Neural crest cell (in vitro differentiated cells): ENCODE results near the gene PRRC2B. TPM values are rescaled to one million over a fixed set of nuclear protein-coding genes. Genes with fewer than 3 reads are reported as not detected.

Experiments
- DNase-seq: peaks from one replicate; pipeline ENCODE4 v3.0.0; 2021; ENCODE audit warnings: low read depth, mixed read lengths, low spot score
- H3K27ac Mint-ChIP-seq: one replicate; pipeline ENCODE4 v1.8.0; 2021; ENCODE audit warnings: mild to moderate bottlenecking, mixed read lengths; ENCODE audit not compliant: unreplicated experiment
- H3K27me3 Mint-ChIP-seq: 2 replicates; pipeline ENCODE4 v1.8.0; 2021; ENCODE audit warnings: low read depth, mild to moderate bottlenecking, mixed read lengths
- H3K36me3 Mint-ChIP-seq: 2 replicates; pipeline ENCODE4 v1.8.0; 2021; ENCODE audit warnings: low read depth, mild to moderate bottlenecking, mixed read lengths
- H3K4me1 Mint-ChIP-seq: 2 replicates; pipeline ENCODE4 v1.8.0; 2021; ENCODE audit warnings: mixed read lengths
- H3K4me3 Mint-ChIP-seq: one replicate; pipeline ENCODE4 v1.8.0; 2021; ENCODE audit warnings: mild to moderate bottlenecking, mixed read lengths
- H3K9me3 Mint-ChIP-seq: 2 replicates; pipeline ENCODE4 v1.8.0; 2021; ENCODE audit warnings: mixed read lengths
- total RNA-seq: library from RNA; stranded (reverse); gene quantifications from 2 replicates; pipeline ENCODE4 v1.2.1, GENCODE V29; 2021
- TF ChIP-seq, protein P1 (sequence below): fragments of 200-600 bp; sonication (generic); conservative IDR thresholded peaks from 2 replicates; pipeline ENCODE4 v1.5.0; 2021; ENCODE audit warnings: antibody characterized with exemption, mild to moderate bottlenecking

PRRC2B gene
- total RNA-seq, 1 donor from 2014 or later = 349 TPM

DNA sequence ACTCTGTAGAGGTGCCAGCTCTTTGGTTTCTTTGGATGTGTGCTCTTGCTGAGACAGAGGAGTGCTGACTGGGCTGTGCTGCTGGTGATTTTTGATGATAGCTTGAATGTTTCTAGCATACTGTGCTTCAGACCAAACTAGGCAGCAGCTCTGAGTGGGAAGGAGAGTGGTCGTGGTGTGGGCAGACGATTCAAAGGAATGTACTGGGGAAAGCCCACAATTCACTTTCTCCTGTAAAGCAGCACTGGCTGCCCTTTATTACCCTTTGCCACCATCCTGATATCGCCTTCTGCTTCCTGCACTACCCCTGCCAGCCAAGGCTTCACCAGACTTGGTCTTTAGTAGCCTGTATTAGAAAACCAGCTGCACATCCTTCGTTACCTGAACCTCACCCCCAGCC is 45.3 kb downstream of the PRRC2B start:
- H3K4me1 Mint-ChIP-seq = peaks cover 25% of the 10 kb centered on the region
- no peak for DNase-seq
- peak overlapping the region; percentile 30 for H3K27ac Mint-ChIP-seq
- H3K9me3 Mint-ChIP-seq = no peaks in the 10 kb centered on the region
- no peak overlapping the region for H3K4me3 Mint-ChIP-seq
- TF ChIP-seq, protein P1, sequence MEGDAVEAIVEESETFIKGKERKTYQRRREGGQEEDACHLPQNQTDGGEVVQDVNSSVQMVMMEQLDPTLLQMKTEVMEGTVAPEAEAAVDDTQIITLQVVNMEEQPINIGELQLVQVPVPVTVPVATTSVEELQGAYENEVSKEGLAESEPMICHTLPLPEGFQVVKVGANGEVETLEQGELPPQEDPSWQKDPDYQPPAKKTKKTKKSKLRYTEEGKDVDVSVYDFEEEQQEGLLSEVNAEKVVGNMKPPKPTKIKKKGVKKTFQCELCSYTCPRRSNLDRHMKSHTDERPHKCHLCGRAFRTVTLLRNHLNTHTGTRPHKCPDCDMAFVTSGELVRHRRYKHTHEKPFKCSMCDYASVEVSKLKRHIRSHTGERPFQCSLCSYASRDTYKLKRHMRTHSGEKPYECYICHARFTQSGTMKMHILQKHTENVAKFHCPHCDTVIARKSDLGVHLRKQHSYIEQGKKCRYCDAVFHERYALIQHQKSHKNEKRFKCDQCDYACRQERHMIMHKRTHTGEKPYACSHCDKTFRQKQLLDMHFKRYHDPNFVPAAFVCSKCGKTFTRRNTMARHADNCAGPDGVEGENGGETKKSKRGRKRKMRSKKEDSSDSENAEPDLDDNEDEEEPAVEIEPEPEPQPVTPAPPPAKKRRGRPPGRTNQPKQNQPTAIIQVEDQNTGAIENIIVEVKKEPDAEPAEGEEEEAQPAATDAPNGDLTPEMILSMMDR = no peak
- peaks cover 24% of the 10 kb centered on the region for H3K36me3 Mint-ChIP-seq
- H3K27me3 Mint-ChIP-seq = no peaks in the 10 kb centered on the region

DNA sequence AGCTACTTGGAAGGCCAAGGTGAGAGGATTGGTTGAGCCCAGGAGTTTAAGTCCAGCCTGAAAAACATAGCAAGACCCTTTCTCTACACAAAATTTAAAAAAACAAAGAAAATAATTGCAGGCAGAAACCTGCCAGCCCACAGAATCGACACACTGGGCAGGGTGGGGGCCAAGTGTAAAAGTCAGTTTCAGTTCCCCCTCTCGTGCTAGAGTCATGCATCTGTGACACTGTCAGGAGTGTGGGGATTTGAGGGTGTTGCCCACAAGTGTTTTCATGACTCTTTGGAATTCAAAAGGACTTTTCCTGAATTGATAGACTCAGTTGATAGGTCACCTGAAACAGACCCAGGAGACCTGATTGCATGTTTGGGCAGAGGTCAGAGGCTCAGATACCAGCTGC is 47.6 kb downstream of the PRRC2B start:
- no peak overlapping the region for H3K27ac Mint-ChIP-seq
- no peak overlapping the region for H3K4me3 Mint-ChIP-seq
- peaks cover 13% of the 10 kb centered on the region for H3K4me1 Mint-ChIP-seq

DNA sequence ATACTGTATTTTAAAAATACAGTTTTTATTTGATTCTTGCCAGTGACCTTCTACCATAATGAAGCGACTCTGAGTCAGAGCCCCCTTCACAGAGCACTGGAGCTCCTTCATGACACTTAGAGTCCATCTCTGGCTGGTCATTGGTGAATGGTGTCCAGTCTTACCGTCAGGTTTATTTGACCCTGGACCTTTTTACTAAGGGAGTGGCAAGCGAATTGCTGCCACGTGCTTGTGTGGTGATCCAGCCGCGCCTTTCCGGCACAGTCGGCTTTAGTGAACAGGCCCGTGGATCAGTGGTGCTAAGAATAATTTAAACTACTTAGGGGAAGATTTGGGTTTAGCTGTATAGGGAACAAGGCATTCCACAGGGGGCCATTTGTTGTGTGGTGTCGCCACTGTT is 48.5 kb downstream of the PRRC2B start:
- no peaks in the 10 kb centered on the region for H3K9me3 Mint-ChIP-seq
- no peak overlapping the region for H3K4me3 Mint-ChIP-seq
- H3K4me1 Mint-ChIP-seq = peaks cover 4% of the 10 kb centered on the region
- H3K36me3 Mint-ChIP-seq = peaks cover 32% of the 10 kb centered on the region
- TF ChIP-seq, protein P1 = no peak
- DNase-seq = no peak
- no peaks in the 10 kb centered on the region for H3K27me3 Mint-ChIP-seq
- H3K27ac Mint-ChIP-seq = no peak overlapping the region

More for the DNA sequence above, 47.6 kb downstream of the PRRC2B start:
- TF ChIP-seq, protein P1 = no peak
- Mint-ChIP-seq H3K27me3 (no peaks in the 10 kb centered on the region), H3K9me3 (no peaks in the 10 kb centered on the region), H3K36me3 (peaks cover 31% of the 10 kb centered on the region)
- no peak for DNase-seq

DNA sequence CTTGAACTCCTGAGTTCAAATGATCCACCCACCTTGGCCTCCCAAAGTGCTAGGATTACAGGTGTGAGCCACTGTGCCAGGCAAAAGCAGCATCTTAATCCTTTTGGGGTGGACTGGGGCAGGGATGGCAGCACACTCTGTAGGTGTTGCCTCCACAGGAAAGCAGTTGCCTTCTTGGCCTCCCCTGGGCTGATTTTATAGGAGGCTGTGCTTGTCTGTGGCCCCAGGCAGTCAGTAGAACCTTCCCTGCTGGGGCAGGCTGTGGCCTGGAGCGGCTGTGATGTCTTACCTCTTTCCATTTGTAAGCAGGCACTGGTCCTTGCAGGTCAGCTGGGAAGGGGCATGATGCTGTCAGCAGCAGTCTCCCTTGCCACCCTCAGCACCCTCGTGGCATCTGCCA is 49.8 kb downstream of the PRRC2B start:
- no peak overlapping the region for H3K27ac Mint-ChIP-seq
- no peaks in the 10 kb centered on the region for H3K27me3 Mint-ChIP-seq
- no peak overlapping the region for H3K4me3 Mint-ChIP-seq
- peaks cover 4% of the 10 kb centered on the region for H3K4me1 Mint-ChIP-seq
- TF ChIP-seq, protein P1 = no peak
- peaks cover 31% of the 10 kb centered on the region for H3K36me3 Mint-ChIP-seq
- no peaks in the 10 kb centered on the region for H3K9me3 Mint-ChIP-seq
- DNase-seq = no peak

DNA sequence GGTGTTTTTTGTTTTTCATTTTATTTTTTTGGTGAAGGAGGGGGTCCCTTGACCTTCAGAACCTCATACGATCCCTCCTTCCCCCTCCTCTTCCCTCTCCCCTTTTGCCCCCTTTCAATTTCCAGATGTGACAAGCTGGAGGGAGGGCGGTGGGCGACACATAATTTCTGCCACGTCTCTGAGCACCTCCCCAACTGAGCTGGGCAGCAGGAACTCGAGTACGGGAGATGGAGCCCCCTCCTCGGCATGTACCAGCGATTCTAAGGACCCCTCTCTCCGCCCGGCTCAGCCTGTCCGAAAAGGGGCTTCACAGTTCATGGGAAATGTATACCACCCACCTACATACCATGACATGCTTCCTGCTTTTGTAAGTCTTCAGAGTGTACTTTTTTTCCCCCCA is 52.4 kb downstream of the PRRC2B start:
- H3K9me3 Mint-ChIP-seq = no peaks in the 10 kb centered on the region
- peaks cover 4% of the 10 kb centered on the region for H3K4me1 Mint-ChIP-seq
- TF ChIP-seq, protein P1 = no peak
- H3K4me3 Mint-ChIP-seq = no peak overlapping the region
- no peak overlapping the region for H3K27ac Mint-ChIP-seq
- H3K36me3 Mint-ChIP-seq = peaks cover 42% of the 10 kb centered on the region
- H3K27me3 Mint-ChIP-seq = no peaks in the 10 kb centered on the region
- DNase-seq = no peak

DNA sequence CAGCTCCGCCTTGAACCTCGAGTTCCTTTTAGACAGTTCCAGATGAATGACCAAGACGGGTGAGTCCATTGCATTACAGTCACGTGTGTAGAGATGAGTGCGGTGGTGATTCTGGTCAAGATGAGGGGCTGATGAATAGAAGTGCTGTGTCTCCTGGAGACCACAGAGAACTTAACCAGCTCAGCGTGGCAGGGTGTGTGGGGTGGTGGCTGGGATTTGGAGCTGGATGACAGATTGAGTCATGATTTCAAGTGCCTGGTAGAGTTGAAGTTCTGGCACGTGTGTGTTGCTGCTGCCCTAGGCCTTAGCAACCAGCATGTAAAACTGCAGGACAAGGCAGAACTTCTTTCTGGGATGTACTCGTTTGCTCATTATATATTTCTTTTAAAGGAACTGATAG is 53.3 kb downstream of the PRRC2B start:
- no peaks in the 10 kb centered on the region for H3K27me3 Mint-ChIP-seq
- no peaks in the 10 kb centered on the region for H3K9me3 Mint-ChIP-seq
- H3K36me3 Mint-ChIP-seq = peaks cover 45% of the 10 kb centered on the region
- TF ChIP-seq, protein P1 = no peak
- no peak overlapping the region for H3K27ac Mint-ChIP-seq
- DNase-seq = no peak
- H3K4me1 Mint-ChIP-seq = peaks cover 4% of the 10 kb centered on the region
- no peak overlapping the region for H3K4me3 Mint-ChIP-seq
